Left lung (tissue), 10 donors: Measurements from ENCODE around the gene IFI27L1. TPM values are rescaled to one million over a fixed set of nuclear protein-coding genes. Genes with fewer than 3 reads are reported as not detected.

Experiments
- ATAC-seq: fragments of 200-7000 bp; cut with Tn5 transposase; one replicate; pipeline ENCODE4 v1.9.1; 2020; ENCODE audit warnings: moderate library complexity
- DNase-seq, 4 donors: peaks; one replicate each; pipeline ENCODE4 v3.0.0-alpha.2; 2013 to 2020
- H3K27ac ChIP-seq, 2 donors: fragments of 200-600 bp; sonication (generic) in 1 of 2; one replicate each; pipeline versions ENCODE4 v1.5.0 to v1.8.0; 2020 to 2021
- H3K27me3 ChIP-seq, 2 donors: fragments of 200-600 bp; sonication (generic) in 1 of 2; one replicate each; pipeline versions ENCODE4 v1.5.0 to v1.8.0; 2020 to 2021
- H3K36me3 ChIP-seq, 2 donors: fragments of 200-600 bp; sonication (generic) in 1 of 2; one replicate each; pipeline versions ENCODE4 v1.5.0 to v1.8.0; 2020 to 2021
- H3K4me1 ChIP-seq, 2 donors: fragments of 200-600 bp; one replicate each; pipeline ENCODE4 v1.8.0; 2021
- H3K4me3 ChIP-seq, 2 donors: fragments of 200-600 bp; sonication (generic) in 1 of 2; one replicate each; pipeline versions ENCODE4 v1.5.0 to v1.8.0; 2020 to 2021; ENCODE audit warnings: mild to moderate bottlenecking in 1 of 2
- H3K9me3 ChIP-seq, 2 donors: fragments of 200-600 bp; sonication (generic) in 1 of 2; one replicate each; pipeline versions ENCODE4 v1.5.0 to v1.8.0; 2020 to 2021
- intact Hi-C, 2 donors: fragments of 100-400 bp; cut with DNase I; formaldehyde crosslinking; loops; one replicate each; pipeline versions ENCODE4 v1.11.2 to v1.14.2; 2022
- polyA plus RNA-seq, 6 donors: library from polyadenylated mRNA; unstranded; fragments of 120-200 nt; gene quantifications; one replicate each; pipeline ENCODE4 v1.2.1, GENCODE V29; 2013; ENCODE audit not compliant: insufficient read length in 6 of 6
- total RNA-seq, 2 donors: library from RNA; stranded (reverse); fragmentation: NEBNext Ultra II Directional; extraction: Animal tissue kit (Norgen Biotek cat#: 25700); gene quantifications; one replicate each; pipeline ENCODE4 v1.2.1, GENCODE V29; 2021
- TF ChIP-seq, protein P1 (sequence below), 2 donors: fragments of 200-600 bp; sonication (generic) in 1 of 2; IDR thresholded peaks; one replicate each; pipeline versions ENCODE4 v1.5.0 to v1.8.0; 2021; ENCODE audit warnings: antibody characterized with exemption in 2 of 2
- donor health status: DM: no; HTN: yes; CAD: no.
- donor health status: DM: no; HTN: no; CAD: no.

The IFI27L1 gene
- total and polyA plus RNA-seq, 8 donors, result 20.3 to 34.3 (median 31.2) TPM

DNA sequence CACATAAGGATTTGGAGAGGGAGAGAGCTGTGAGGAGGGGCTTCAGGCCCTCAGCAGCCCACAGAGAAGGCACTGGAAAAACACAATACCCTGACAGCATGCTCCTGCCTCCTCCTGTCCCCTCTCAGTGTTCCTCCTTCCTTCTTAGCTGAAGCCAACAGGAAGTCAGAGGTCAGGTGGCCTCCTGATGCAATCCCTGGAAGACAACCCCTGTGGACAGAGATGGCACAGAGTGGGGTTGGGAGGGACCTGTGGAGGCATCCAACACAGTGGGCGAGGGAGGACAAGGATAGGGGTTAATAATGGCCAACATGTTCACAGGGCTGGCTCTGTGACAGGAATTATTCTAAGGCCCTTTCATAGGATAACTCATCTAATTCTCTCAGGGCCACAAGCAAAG, 63.7 kb downstream of the IFI27L1 start:
- Histone ChIP-seq H3K4me3 (no peak overlapping the region), H3K36me3 (no peaks in the 10 kb centered on the region), H3K27ac (no peak overlapping the region), H3K27me3 (no peaks in the 10 kb centered on the region), H3K9me3 (no peaks in the 10 kb centered on the region), H3K4me1 (peaks cover 0 to 7% of the 10 kb centered on the region in 2 donors)
- TF ChIP-seq, protein P1, sequence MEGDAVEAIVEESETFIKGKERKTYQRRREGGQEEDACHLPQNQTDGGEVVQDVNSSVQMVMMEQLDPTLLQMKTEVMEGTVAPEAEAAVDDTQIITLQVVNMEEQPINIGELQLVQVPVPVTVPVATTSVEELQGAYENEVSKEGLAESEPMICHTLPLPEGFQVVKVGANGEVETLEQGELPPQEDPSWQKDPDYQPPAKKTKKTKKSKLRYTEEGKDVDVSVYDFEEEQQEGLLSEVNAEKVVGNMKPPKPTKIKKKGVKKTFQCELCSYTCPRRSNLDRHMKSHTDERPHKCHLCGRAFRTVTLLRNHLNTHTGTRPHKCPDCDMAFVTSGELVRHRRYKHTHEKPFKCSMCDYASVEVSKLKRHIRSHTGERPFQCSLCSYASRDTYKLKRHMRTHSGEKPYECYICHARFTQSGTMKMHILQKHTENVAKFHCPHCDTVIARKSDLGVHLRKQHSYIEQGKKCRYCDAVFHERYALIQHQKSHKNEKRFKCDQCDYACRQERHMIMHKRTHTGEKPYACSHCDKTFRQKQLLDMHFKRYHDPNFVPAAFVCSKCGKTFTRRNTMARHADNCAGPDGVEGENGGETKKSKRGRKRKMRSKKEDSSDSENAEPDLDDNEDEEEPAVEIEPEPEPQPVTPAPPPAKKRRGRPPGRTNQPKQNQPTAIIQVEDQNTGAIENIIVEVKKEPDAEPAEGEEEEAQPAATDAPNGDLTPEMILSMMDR (IDR thresholded peaks at IDR 0.05), result no peak
- DNase-seq (peak in 1 of 4 donors; percentile 54), ATAC-seq (no peak)
- intact Hi-C loops, result no loop called here

- ATAC-seq (no peak), DNase-seq (no peak)
- no peak overlapping the region for H3K4me3 ChIP-seq
- intact Hi-C loops, result no loop called here
- H3K27ac ChIP-seq, result no peak overlapping the region
- H3K27me3 ChIP-seq, result no peaks in the 10 kb centered on the region
- H3K36me3 ChIP-seq, result no peaks in the 10 kb centered on the region
- peaks cover 0 to 7% of the 10 kb centered on the region in 2 donors for H3K4me1 ChIP-seq
- no peaks in the 10 kb centered on the region for H3K9me3 ChIP-seq
- TF ChIP-seq, protein P1 (IDR thresholded peaks at IDR 0.05), result no peak
Observed at GRCh38 chr14:94145902-94146527, 64.9 kb downstream of the IFI27L1 start.

Other genes starting within 250 kb of the IFI27L1 start
- gene FAM181A, start 154.0 kb upstream of the IFI27L1 start, total RNA-seq, result 1 to 10 TPM in 1 of 2 donors, not detected in 1; 1.1 TPM
- under 1 TPM in 5 of 6 donors, not detected in 1; 0.10 to 0.47 (median 0.26) TPM for gene FAM181A, start 154.0 kb upstream of the IFI27L1 start, polyA plus RNA-seq
- 1 to 10 TPM; 1.4 to 3.2 TPM for gene ASB2, start 104.7 kb upstream of the IFI27L1 start, total RNA-seq
- 1 to 10 TPM in 5 of 6 donors, under 1 TPM in 1; 0.81 to 2.5 (median 1.6) TPM for gene ASB2, start 104.7 kb upstream of the IFI27L1 start, polyA plus RNA-seq
- not detected for gene CCDC197, start 84.0 kb upstream of the IFI27L1 start, total RNA-seq
- gene CCDC197, start 84.0 kb upstream of the IFI27L1 start, polyA plus RNA-seq, result not detected
- 1 to 10 TPM; 1.2 to 1.5 TPM for gene OTUB2, start 55.0 kb upstream of the IFI27L1 start, total RNA-seq
- gene OTUB2, start 55.0 kb upstream of the IFI27L1 start, polyA plus RNA-seq, result 1 to 10 TPM; 3.6 to 5.4 (median 4.0) TPM
- 100 to 1,000 TPM; 142 to 148 TPM for gene DDX24, start 108 bp upstream of the IFI27L1 start, total RNA-seq
- gene DDX24, start 108 bp upstream of the IFI27L1 start, polyA plus RNA-seq, result 100 to 1,000 TPM; 127 to 143 (median 136) TPM
- gene IFI27, start 29.4 kb downstream of the IFI27L1 start, total RNA-seq, result 100 to 1,000 TPM; 278 to 394 TPM
- 10 to 100 TPM; 11.6 to 29.0 (median 22.6) TPM for gene IFI27, start 29.4 kb downstream of the IFI27L1 start, polyA plus RNA-seq
- 10 to 100 TPM; 37.9 to 59.3 TPM for gene IFI27L2, start 48.3 kb downstream of the IFI27L1 start, total RNA-seq
- 10 to 100 TPM; 30.7 to 49.0 (median 38.8) TPM for gene IFI27L2, start 48.3 kb downstream of the IFI27L1 start, polyA plus RNA-seq
- gene PPP4R4, start 93.0 kb downstream of the IFI27L1 start, total RNA-seq, result 1 to 10 TPM in 1 of 2 donors, under 1 TPM in 1; 0.52 to 3.7 TPM
- gene PPP4R4, start 93.0 kb downstream of the IFI27L1 start, polyA plus RNA-seq, result under 1 TPM; 0.43 to 0.86 (median 0.62) TPM
- gene SERPINA10, start 212.0 kb downstream of the IFI27L1 start, total RNA-seq, result not detected
- under 1 TPM; 0.06 to 0.10 (median 0.08) TPM for gene SERPINA10, start 212.0 kb downstream of the IFI27L1 start, polyA plus RNA-seq
- gene SERPINA6, start 242.0 kb downstream of the IFI27L1 start, total RNA-seq, result not detected
- gene SERPINA6, start 242.0 kb downstream of the IFI27L1 start, polyA plus RNA-seq, result under 1 TPM in 4 of 6 donors, not detected in 2; 0.08 to 0.28 (median 0.14) TPM